HG03521 (cell line): ENCODE data around the gene LRRC8C.

Experiments used
- ATAC-seq: cut with Tn5 transposase; IDR thresholded peaks from one replicate; pipeline ENCODE4 v1.9.1; 2021; ENCODE audit warnings: mild to moderate bottlenecking, moderate library complexity; ENCODE audit not compliant: unreplicated experiment

LRRC8C gene

GRCh38 chr1:89727517-89728312, 94.8 kb downstream of the LRRC8C start:
- no peak for ATAC-seq

- ATAC-seq: no peak
Measured at GRCh38 chr1:89728381-89728780, 95.5 kb downstream of the LRRC8C start.

DNA sequence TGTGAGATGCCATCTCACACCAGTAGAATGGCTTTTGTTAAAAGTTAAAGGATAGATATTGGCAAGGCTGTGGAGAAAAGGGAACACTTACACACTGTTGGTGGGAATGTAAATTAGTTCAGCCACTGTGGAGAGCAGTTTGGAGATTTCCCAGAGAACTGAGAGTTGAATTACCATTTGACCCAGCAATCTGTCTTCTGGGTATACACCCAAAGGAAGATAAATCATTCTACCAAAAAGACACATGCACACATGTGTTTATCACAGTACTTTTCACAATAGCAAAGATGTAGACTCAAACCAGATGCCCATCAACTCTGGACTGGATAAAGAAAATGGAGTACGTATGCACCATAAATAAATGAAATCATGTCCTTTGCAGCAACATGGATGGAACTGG, 99.3 kb downstream of the LRRC8C start:
- no peak for ATAC-seq

GRCh38 chr1:89732643-89733222, 99.8 kb downstream of the LRRC8C start:
- no peak for ATAC-seq

GRCh38 chr1:89733748-89734147, 100.8 kb downstream of the LRRC8C start:
- no peak for ATAC-seq

GRCh38 chr1:89734442-89734841, 101.5 kb downstream of the LRRC8C start:
- ATAC-seq: no peak

DNA sequence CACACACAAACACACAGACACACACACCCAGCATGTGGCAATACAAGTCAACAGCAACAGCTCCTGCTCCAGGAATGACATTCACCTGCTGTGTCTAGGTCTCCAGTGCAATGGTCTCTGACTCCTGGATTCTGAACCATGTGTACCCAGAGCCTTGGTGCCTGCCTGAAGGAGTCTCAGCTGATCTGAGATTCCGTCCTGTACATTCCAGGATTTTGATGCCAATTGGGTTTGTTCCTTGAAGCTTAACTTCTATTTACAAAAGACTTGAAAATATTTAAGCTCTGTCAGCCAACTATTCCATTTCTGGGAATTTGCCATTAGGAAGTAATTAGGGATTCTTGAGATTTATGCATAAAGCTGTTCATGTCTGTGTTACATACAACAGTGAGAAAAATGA, 102.6 kb downstream of the LRRC8C start:
- ATAC-seq: no peak

DNA sequence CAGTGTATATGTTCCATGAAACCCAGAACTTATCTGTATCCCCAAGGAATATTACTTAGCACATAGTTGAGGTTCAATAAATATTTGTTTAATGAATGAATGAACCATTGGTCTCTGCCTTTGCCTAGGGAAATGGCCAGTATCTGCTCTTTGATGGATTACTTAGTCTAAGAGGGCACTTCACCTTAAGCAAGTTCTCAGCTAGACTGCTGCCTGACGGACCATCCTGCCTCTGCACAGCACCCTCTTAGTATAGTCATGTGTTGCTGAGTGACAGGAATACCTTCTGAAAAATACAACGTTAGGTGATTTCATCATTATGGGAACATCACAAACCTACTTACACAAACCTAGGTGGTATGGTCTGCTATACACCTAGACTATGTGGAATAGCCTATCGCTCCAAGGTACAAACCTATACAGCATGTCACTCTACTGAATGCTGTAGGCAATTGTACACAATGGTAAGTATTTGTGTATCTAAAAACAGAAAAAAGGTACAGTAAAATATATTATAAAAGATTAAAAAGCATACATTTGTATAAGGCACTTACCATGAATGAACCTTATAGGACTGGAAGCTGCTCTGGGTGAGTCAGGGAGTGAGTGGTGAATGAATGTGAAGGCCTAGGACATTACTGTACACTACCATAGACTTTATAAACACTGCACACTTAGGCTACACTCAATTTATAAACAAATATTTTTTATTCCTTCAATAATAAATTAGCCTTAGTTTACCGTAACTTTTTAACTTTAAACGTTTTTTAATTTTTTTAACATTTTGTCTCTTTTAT, 104.2 kb downstream of the LRRC8C start:
- no peak for ATAC-seq

GRCh38 chr1:89737985-89738510, 105.1 kb downstream of the LRRC8C start:
- ATAC-seq: no peak

DNA sequence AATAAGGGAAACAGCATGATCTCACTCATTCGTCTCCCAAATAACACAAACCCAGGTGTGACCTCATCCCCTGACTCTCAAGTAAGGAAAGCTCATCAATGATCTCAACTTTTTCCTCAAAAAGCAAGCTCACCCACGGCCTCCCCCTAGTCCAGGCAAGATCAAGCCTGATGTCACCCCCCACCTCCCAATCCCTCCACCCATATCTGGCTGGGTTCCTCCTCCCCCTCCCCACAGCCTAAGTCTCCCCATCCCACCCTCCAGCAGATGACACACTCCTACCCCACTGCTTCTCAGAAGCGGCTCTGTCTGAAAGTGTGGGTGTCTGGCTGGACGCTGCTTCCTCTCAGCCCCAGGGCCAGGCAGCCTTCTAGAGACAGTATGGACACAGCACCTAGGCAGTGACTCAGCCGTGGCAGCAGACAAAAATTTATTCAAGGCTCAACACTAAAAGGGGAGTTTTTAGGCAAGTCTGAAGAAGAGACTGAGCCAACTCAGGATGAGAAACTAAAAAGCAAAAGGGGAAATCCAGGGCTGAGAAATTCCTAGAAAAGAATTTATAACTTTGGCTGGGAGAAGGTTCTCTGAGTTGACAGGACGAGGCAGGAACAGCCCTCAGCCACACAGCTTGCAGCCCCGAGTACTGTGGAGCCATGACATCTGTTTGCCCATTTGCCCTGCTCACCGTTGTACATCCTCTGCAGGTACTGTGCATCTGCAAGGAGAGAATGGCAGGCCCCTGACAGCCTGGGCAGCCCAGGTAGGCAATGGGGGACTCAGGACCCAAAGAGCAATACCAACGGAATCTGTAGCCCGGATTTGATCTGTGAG, 106.3 kb downstream of the LRRC8C start:
- no peak for ATAC-seq

- ATAC-seq: no peak
Measured at GRCh38 chr1:89739844-89740216, 106.9 kb downstream of the LRRC8C start.

DNA sequence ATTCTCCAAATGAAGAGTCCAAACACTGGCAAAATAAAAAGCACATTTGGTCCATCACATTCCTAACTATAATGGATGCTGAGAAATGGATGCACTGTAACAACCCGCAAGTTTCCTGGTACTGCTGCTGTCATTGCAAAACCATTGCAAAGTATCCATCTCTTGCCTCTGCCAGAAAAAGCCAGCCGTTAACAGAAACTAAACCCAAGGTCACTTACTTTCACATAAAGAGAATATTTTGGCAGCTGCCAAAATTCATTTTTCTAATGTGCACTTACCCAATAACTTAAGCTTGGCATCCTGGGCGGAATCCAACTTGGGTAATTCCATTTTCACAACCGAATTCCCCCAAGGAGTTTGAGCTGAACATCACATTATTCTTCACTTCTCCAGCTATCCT, 110.9 kb downstream of the LRRC8C start:
- no peak for ATAC-seq

DNA sequence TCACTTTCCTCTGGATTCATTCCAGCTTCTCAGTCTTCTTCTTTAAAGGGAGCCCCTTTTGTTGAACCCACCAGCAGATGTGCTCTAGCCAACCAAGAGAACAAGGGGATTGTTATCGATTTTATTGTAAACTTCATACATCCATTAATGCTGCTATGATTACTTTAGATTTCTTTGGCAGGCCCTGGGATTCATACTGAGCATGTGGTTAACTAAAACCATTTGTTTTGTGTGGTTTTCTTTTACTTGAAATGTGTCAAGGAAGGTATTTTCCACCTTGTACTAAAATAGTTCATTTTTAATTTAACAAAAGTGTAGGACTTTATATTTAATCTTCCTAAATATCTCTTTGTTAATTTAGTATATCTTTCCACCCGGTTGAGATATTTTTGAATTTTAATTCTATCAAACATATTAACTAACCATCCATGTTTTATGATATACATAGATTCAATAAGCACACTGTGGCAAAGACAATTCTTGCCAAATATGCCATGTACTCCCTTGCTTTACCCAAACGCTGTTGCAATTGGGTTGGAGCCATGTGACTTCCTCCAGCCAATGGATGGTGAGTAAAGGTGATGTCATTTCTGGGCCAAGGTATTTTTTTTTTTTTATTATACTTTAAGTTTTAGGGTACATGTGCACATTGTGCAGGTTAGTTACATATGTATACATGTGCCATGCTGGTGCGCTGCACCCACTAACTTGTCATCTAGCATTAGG, 113.7 kb downstream of the LRRC8C start:
- no peak for ATAC-seq

DNA sequence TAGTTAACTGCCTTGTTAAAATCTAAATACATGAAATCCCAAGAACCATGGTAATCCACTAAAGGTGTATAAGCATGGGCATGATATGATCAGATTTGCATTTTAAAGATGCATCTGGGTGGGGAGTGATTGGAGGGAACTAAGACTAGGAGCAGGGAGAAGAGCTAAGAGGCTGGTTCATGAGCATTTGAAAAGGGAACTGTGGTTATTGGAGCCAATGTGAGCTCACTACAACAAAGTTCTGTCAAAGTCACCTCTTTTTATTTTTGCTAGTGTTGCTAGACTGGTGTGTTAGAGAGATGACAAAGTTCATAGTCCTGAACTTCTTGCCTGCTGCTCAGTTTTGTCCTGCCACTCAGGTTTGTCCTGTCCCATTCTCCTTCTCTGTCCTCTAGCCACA, 120.8 kb downstream of the LRRC8C start:
- no peak for ATAC-seq

DNA sequence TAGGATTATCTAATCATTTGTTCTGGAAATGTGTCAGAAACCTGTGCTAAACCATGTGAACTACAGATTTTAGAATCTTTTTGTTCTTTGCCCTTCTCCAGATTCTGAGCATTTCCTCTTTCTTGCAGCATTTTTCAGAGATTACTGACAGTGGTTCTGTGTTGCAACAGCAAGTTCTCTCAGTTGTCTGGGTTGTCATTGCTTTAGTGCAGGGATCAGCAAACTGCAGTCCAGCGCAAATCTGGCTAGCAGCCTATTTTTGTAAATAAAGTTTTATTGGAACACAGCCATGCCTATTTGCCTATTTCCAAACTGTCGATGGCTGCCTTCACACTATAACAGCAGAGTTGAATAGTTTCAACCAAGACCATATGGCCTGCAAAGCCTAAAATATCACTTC, 121.6 kb downstream of the LRRC8C start:
- ATAC-seq: no peak

GRCh38 chr1:89755591-89755990, 122.7 kb downstream of the LRRC8C start:
- no peak for ATAC-seq

DNA sequence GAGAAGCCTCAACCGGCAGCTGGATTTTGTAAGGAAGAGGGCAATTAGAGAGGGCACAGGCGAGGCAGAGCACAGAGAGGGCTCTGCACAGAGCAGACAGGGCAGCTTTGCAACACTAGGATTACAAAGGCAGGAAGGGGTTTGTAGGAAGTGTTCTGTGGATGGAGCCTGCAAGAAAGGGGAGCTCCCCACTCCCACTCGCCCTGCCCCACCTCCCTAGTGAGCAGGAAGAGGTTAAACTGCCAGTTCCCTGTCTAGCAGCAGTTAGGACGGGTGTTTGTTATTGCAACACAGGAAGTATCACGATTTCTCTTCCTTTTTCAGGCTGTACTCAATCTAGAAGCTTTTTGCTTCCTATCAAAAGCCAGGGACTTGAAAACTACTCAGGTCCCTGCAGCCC, 124.6 kb downstream of the LRRC8C start:
- no peak for ATAC-seq

DNA sequence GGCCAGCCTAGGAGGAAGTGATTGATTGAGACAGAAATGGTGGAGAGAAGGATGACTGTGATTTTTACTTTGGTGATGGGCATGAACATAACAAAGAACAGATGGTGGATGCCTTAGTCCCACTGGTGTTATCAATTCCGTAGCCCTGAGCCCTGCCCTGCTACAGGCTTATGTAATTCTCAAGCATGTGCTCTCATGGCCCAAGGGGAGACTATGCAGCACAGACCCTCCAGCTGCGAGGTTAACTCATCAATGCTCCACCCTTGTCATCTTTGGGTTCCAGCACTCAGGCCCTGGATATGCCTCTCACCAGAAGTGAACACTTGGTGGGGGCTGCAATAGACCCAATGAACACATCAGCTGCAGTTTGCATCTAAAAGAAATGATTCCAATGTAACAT, 125.2 kb downstream of the LRRC8C start:
- ATAC-seq: no peak

GRCh38 chr1:89759036-89759435, 126.1 kb downstream of the LRRC8C start:
- ATAC-seq: no peak

DNA sequence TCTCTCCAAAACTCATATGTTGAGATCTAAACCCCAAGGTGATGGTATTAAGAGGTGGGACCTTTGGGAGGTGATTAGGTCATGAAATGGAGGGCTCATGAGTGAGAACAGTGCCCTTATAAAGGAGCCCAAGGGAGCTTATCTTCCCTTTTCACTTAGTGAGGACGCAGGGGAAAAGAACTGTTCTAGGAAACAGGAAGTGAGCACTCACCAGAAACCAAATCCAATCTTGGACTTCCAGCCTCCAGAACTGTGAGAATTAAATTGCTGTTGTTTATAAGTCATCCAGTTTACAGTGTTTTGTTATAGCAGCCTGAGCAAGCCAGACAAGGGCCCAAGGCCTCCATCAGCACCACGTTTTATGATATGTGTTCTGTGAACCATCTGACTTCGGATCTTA, 127.6 kb downstream of the LRRC8C start:
- ATAC-seq: no peak
